Caco-2 (cell line): Measurements from ENCODE around the gene PARD3B. TPM values are rescaled to one million over a fixed set of nuclear protein-coding genes. Genes with fewer than 3 reads are reported as not detected.

Experiments
- BruUV-seq: library from RNA; stranded (reverse); fragments of 400-500 nt; replicated peaks from 2 replicates; lab custom pipeline; 2021; lab: Mats Ljungman, UMichigan
- CTCF ChIA-PET: fragments of 300-600 bp; sonication (Branson Sonifier 250); formaldehyde crosslinking; loops from one replicate; lab custom pipeline; 2022; ENCODE audit warnings: antibody characterized with exemption; lab: Charles Lee
- POLR2A ChIA-PET: fragments of 300-600 bp; sonication (Branson Sonifier 250); formaldehyde crosslinking; loops from one replicate; lab custom pipeline; 2022; ENCODE audit warnings: antibody characterized with exemption; lab: Charles Lee
- DNase-seq, 2 experiments: peaks; one replicate each; pipeline versions ENCODE4 v3.0.0 to v3.0.0-alpha.2; 2020 to 2022
- H3K27me3 ChIP-seq: replicated peaks from 2 replicates; pipeline ENCODE4 v1.6.0; 2011; ENCODE audit warnings: low read length; ENCODE audit not compliant: control insufficient read depth, insufficient read depth
- H3K36me3 ChIP-seq: 2 replicates; pipeline ENCODE4 v1.5.1; 2011; ENCODE audit warnings: low read length; ENCODE audit not compliant: control insufficient read depth, insufficient read depth
- H3K4me1 ChIP-seq: fragments of 250-450 bp; sonication (Bioruptor Pico); 2 replicates; pipeline ENCODE4 v1.5.1; 2020; ENCODE audit warnings: mild to moderate bottlenecking
- H3K4me3 ChIP-seq: 2 replicates; pipeline ENCODE4 v1.5.1; 2011; ENCODE audit warnings: low read depth, mild to moderate bottlenecking, control low read depth, low read length
- H3K9me3 ChIP-seq: fragments of 250-450 bp; sonication (Bioruptor Pico); 2 replicates; pipeline ENCODE4 v1.5.1; 2020; ENCODE audit warnings: mild to moderate bottlenecking, moderate library complexity
- H3K27ac Mint-ChIP-seq: one replicate; pipeline ENCODE4 v1.8.0; 2022; ENCODE audit warnings: mixed read lengths; ENCODE audit not compliant: unreplicated experiment
- H3K27me3 Mint-ChIP-seq: one replicate; pipeline ENCODE4 v1.8.0; 2022; ENCODE audit warnings: mixed read lengths; ENCODE audit not compliant: insufficient read depth, unreplicated experiment
- H3K36me3 Mint-ChIP-seq: one replicate; pipeline ENCODE4 v1.8.0; 2022; ENCODE audit warnings: mild to moderate bottlenecking, mixed read lengths; ENCODE audit not compliant: insufficient read depth, unreplicated experiment
- H3K4me1 Mint-ChIP-seq: one replicate; pipeline ENCODE4 v1.8.0; 2022; ENCODE audit warnings: low read depth, mixed read lengths; ENCODE audit not compliant: unreplicated experiment
- H3K4me3 Mint-ChIP-seq: one replicate; pipeline ENCODE4 v1.8.0; 2022; ENCODE audit warnings: mild to moderate bottlenecking, moderate library complexity, mixed read lengths; ENCODE audit not compliant: unreplicated experiment
- H3K9me3 Mint-ChIP-seq: one replicate; pipeline ENCODE4 v1.8.0; 2022; ENCODE audit warnings: mixed read lengths; ENCODE audit not compliant: unreplicated experiment
- intact Hi-C: fragments of 100-400 bp; cut with micrococcal nuclease; formaldehyde crosslinking; loops from one replicate; pipeline ENCODE4 v1.10.0; 2022; ENCODE audit not compliant: unreplicated experiment
- total RNA-seq: library from RNA; stranded (reverse); gene quantifications from 2 replicates; pipeline ENCODE4 v1.2.3, GENCODE V29; 2022
- TF ChIP-seq, protein P1 (sequence below), 2 experiments: fragments of 200-600 bp in 1 of 2; IDR thresholded peaks; 1 replicate in 1 of 2; 2 replicates in 1 of 2; pipeline versions ENCODE4 v1.5.1 to v1.8.0; 2011 to 2022; ENCODE audit warnings: antibody characterized with exemption in 1 of 2, control low read depth in 1 of 2, inconsistent platforms in 1 of 2, low read depth in 1 of 2, low read length in 1 of 2, mild to moderate bottlenecking in 1 of 2, moderate library complexity in 1 of 2; ENCODE audit not compliant: insufficient read depth in 1 of 2, severe bottlenecking in 1 of 2, unreplicated experiment in 1 of 2

Gene PARD3B
- total RNA-seq, 1 experiment from 2014 or later = 68.9 TPM

DNA sequence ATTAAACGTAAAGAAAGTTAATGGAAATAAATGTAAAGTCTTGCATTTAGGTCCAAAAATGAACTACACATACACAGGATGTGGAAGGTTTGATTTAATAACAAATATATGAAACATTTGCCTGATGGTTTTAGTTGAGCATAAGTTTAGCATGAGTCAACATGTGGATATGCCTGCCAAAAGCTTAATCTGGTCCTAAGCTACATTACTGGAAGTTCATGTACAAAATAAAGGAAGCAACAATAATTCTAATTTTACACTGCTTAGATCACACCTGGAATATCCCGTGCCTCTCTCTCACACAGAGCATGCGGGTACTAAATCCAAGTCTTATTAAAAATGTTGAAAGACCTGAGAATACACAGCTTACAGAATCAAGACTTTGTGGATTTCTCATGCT is 860.5 kb downstream of the PARD3B start:
- no peak overlapping the region for H3K4me3 ChIP-seq
- Mint-ChIP-seq H3K4me1 (peaks cover 14% of the 10 kb centered on the region), H3K27me3 (no peaks in the 10 kb centered on the region), H3K9me3 (no peaks in the 10 kb centered on the region), H3K27ac (no peak overlapping the region), H3K4me3 (no peak overlapping the region), H3K36me3 (peaks cover 3% of the 10 kb centered on the region)
- no TSS peak for BruUV-seq
- intact Hi-C loops = no loop called here
- H3K4me1 ChIP-seq = peaks cover 21% of the 10 kb centered on the region
- H3K9me3 ChIP-seq = no peaks in the 10 kb centered on the region
- DNase-seq = no peak
- TF ChIP-seq, protein P1, sequence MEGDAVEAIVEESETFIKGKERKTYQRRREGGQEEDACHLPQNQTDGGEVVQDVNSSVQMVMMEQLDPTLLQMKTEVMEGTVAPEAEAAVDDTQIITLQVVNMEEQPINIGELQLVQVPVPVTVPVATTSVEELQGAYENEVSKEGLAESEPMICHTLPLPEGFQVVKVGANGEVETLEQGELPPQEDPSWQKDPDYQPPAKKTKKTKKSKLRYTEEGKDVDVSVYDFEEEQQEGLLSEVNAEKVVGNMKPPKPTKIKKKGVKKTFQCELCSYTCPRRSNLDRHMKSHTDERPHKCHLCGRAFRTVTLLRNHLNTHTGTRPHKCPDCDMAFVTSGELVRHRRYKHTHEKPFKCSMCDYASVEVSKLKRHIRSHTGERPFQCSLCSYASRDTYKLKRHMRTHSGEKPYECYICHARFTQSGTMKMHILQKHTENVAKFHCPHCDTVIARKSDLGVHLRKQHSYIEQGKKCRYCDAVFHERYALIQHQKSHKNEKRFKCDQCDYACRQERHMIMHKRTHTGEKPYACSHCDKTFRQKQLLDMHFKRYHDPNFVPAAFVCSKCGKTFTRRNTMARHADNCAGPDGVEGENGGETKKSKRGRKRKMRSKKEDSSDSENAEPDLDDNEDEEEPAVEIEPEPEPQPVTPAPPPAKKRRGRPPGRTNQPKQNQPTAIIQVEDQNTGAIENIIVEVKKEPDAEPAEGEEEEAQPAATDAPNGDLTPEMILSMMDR (IDR thresholded peaks at IDR 0.05; ENCODE audit: insufficient read depth in 1 of 2, low read depth in 1 of 2, low read length in 1 of 2, severe bottlenecking in 1 of 2, unreplicated experiment in 1 of 2) = no peak
- ChIA-PET POLR2A (no interaction called here), CTCF (no interaction called here)
- H3K36me3 ChIP-seq = no peaks in the 10 kb centered on the region; the same call in none of the 2 replicates
- H3K27me3 ChIP-seq = no peaks in the 10 kb centered on the region

DNA sequence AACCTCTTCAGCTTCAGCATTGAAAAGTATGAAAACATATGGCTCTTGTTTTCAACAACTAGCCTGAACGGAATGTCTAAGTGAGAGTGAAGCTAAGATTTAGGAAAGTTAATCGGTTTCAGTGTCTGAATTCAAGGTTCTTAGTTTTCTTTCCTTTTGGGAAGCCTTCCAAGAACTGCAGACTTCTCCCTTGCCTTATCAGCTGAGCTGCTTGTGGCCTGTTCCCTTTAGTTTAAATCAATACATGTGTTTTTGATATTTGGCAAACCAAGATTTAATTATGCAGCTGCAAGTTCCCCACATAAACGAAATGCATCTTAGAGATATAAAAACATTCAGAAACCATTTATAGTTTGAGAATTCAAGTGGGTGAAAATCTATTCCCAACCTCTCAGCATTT is 862.7 kb downstream of the PARD3B start:
- no peak overlapping the region for H3K4me3 ChIP-seq
- no peaks in the 10 kb centered on the region for H3K27me3 Mint-ChIP-seq
- H3K36me3 ChIP-seq = no peaks in the 10 kb centered on the region
- no peaks in the 10 kb centered on the region for H3K9me3 ChIP-seq
- no peaks in the 10 kb centered on the region for H3K36me3 Mint-ChIP-seq
- no peak overlapping the region for H3K27ac Mint-ChIP-seq
- POLR2A ChIA-PET = no interaction called here
- CTCF ChIA-PET = no interaction called here
- intact Hi-C loops = no loop called here
- no TSS peak for BruUV-seq
- TF ChIP-seq, protein P1 (IDR thresholded peaks at IDR 0.05; ENCODE audit: insufficient read depth in 1 of 2, low read depth in 1 of 2, low read length in 1 of 2, severe bottlenecking in 1 of 2, unreplicated experiment in 1 of 2) = no peak
- H3K27me3 ChIP-seq = no peaks in the 10 kb centered on the region
- H3K4me1 ChIP-seq = peaks cover 6% of the 10 kb centered on the region
- H3K4me1 Mint-ChIP-seq = no peaks in the 10 kb centered on the region
- H3K4me3 Mint-ChIP-seq = no peak overlapping the region
- H3K9me3 Mint-ChIP-seq = no peaks in the 10 kb centered on the region
- DNase-seq = no peak

DNA sequence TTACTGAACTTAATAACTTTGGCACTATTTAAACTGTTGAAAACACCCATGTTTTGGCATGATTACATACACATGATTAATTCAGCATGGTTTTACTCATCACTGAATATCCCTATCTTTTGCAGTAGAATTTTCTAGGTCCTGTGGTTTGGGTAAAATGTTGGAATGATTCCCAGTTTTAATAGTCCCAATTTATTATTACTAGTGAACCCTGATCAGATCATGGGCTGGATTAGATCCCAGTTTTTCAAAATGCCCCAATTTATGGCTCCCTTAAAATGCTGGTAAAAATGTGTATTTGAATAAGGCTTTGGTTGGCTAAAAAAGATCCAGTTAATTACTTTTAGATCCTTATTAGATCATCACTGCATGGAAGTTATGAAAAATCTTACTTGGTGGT is 863.4 kb downstream of the PARD3B start:
- H3K27ac Mint-ChIP-seq = no peak overlapping the region
- Histone ChIP-seq H3K36me3 (no peaks in the 10 kb centered on the region), H3K4me3 (no peak overlapping the region), H3K27me3 (no peaks in the 10 kb centered on the region), H3K9me3 (no peaks in the 10 kb centered on the region), H3K4me1 (peaks cover 6% of the 10 kb centered on the region)
- POLR2A ChIA-PET = no interaction called here
- no peak for DNase-seq
- no peak overlapping the region for H3K4me3 Mint-ChIP-seq
- no peaks in the 10 kb centered on the region for H3K36me3 Mint-ChIP-seq
- no peaks in the 10 kb centered on the region for H3K4me1 Mint-ChIP-seq
- intact Hi-C loops = no loop called here
- no peaks in the 10 kb centered on the region for H3K27me3 Mint-ChIP-seq
- TF ChIP-seq, protein P1 (IDR thresholded peaks at IDR 0.05; ENCODE audit: insufficient read depth in 1 of 2, low read depth in 1 of 2, low read length in 1 of 2, severe bottlenecking in 1 of 2, unreplicated experiment in 1 of 2) = no peak
- no TSS peak for BruUV-seq
- no peaks in the 10 kb centered on the region for H3K9me3 Mint-ChIP-seq
- CTCF ChIA-PET = no interaction called here
